ENCODE data around the gene LY9. TPM values are rescaled to one million over a fixed set of nuclear protein-coding genes. Genes with fewer than 3 reads are reported as not detected.

Gene LY9
- polyA plus RNA-seq (2011; rRNA removed): not detected in 2 replicates
- polyA minus RNA-seq (2011; rRNA and poly(A)+ RNA removed): not detected in 2 replicates

GRCh38 chr1:160795951-160796383 is at the start of gene LY9:
Gene LY9, plus strand, starts transcription at chr1:160796174. Its CDS starts 14 bp downstream, at chr1:160796188.
- TF ChIP-seq, protein P1, sequence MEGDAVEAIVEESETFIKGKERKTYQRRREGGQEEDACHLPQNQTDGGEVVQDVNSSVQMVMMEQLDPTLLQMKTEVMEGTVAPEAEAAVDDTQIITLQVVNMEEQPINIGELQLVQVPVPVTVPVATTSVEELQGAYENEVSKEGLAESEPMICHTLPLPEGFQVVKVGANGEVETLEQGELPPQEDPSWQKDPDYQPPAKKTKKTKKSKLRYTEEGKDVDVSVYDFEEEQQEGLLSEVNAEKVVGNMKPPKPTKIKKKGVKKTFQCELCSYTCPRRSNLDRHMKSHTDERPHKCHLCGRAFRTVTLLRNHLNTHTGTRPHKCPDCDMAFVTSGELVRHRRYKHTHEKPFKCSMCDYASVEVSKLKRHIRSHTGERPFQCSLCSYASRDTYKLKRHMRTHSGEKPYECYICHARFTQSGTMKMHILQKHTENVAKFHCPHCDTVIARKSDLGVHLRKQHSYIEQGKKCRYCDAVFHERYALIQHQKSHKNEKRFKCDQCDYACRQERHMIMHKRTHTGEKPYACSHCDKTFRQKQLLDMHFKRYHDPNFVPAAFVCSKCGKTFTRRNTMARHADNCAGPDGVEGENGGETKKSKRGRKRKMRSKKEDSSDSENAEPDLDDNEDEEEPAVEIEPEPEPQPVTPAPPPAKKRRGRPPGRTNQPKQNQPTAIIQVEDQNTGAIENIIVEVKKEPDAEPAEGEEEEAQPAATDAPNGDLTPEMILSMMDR (IDR thresholded peaks at IDR 0.05; ENCODE audit: insufficient read depth, low read depth, low read length): no peak
- DNase-seq (ENCODE audit: low read depth): no peak
- Histone ChIP-seq H3K36me3 (ENCODE audit: control insufficient read depth, insufficient read depth, low read length) (no peaks in the 10 kb centered on the region), H3K4me3 (ENCODE audit: low read depth, low read length) (no peak within 1 kb of the TSS), H3K27me3 (ENCODE audit: control insufficient read depth, insufficient read depth, low read length) (no peaks in the 10 kb centered on the region)
- ChIA-PET POLR2A (no interaction called here), CTCF (no interaction called here)

DNA sequence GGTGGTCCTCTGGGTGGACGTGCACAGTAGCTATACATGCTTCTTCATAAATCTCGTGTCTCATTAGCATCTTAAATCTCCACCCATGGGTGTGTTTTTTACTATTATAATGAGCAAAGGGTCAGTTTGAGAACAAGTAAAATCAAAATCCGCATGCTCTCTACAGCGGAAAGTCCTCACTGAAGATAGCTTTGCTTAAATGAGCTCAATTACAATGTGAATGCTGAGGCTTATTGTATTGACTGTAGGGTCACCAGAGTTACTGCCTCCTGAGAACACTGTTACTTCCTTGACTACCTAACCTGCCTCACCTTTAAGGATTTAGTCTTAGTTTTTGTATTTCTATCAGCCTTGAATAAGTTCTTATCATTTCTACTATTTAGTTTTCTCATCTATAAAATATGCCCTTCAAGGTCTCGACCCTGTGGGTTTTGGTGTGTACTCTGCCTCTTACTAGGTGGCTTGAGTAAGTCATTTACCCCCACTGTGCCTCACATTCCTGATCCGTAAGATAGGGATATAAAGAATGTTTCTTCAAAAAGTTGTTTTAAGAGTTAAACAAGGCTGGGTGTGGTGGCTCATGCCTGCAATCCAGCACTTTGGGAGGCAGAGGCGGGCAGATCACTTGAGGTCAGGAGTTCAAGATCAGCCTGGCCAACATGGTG is 49.0 kb upstream of the LY9 start:
- Histone ChIP-seq H3K36me3 (ENCODE audit: control insufficient read depth, insufficient read depth, low read length) (no peaks in the 10 kb centered on the region), H3K4me3 (ENCODE audit: low read depth, low read length) (no peak overlapping the region), H3K27me3 (ENCODE audit: control insufficient read depth, insufficient read depth, low read length) (peaks cover 2% of the 10 kb centered on the region; the same call in 1 of the 2 replicates)
- TF ChIP-seq, protein P1 (IDR thresholded peaks at IDR 0.05; ENCODE audit: insufficient read depth, low read depth, low read length): no peak
- no peak for DNase-seq (ENCODE audit: low read depth)
- ChIA-PET POLR2A (no interaction called here), CTCF (interaction anchor here (1.2 kb wide), 1 partner anchor 10 kb away, joined by 4 read pairs; no protein-coding TSS in a partner anchor)

- no peak for DNase-seq (ENCODE audit: low read depth)
- Histone ChIP-seq H3K4me3 (ENCODE audit: low read depth, low read length) (no peak overlapping the region), H3K27me3 (ENCODE audit: control insufficient read depth, insufficient read depth, low read length) (peaks cover 2% of the 10 kb centered on the region; the same call in 1 of the 2 replicates), H3K36me3 (ENCODE audit: control insufficient read depth, insufficient read depth, low read length) (no peaks in the 10 kb centered on the region)
- TF ChIP-seq, protein P1 (IDR thresholded peaks at IDR 0.05; ENCODE audit: insufficient read depth, low read depth, low read length): no peak
- ChIA-PET POLR2A (no interaction called here), CTCF (interaction anchor here (0.6 to 1.2 kb wide), 3 partner anchors 9 to 45 kb away, joined by 3 to 4 read pairs (median 4); partner anchors contain the start of gene SLAMF7)
Measured at GRCh38 chr1:160747717-160748116, 48.3 kb upstream of the LY9 start.

GRCh38 chr1:160748181-160748877 is 47.6 kb upstream of the LY9 start:
- DNase-seq (ENCODE audit: low read depth): no peak
- POLR2A ChIA-PET: no interaction called here

More at GRCh38 chr1:160748181-160748877, 47.6 kb upstream of the LY9 start:
- H3K36me3 ChIP-seq (ENCODE audit: control insufficient read depth, insufficient read depth, low read length): no peaks in the 10 kb centered on the region
- TF ChIP-seq, protein P1 (IDR thresholded peaks at IDR 0.05; ENCODE audit: insufficient read depth, low read depth, low read length): no peak
- H3K27me3 ChIP-seq (ENCODE audit: control insufficient read depth, insufficient read depth, low read length): peaks cover 2% of the 10 kb centered on the region; the same call in 1 of the 2 replicates
- CTCF ChIA-PET: interaction anchor here (0.6 to 1.2 kb wide), 3 partner anchors 10 to 44 kb away, joined by 3 to 4 read pairs (median 4); partner anchors contain the start of gene SLAMF7
- no peak overlapping the region for H3K4me3 ChIP-seq (ENCODE audit: low read depth, low read length)

All from BJ (cell line).